Measurements from ENCODE around the gene GOLGA6L7. TPM values are rescaled to one million over a fixed set of nuclear protein-coding genes. Genes with fewer than 3 reads are reported as not detected.

GOLGA6L7 gene
- total and polyA plus RNA-seq, 2 of the 8 experiments (the other 6 are each of a cell fraction or from before 2014, with no cell fraction given), result not detected

DNA sequence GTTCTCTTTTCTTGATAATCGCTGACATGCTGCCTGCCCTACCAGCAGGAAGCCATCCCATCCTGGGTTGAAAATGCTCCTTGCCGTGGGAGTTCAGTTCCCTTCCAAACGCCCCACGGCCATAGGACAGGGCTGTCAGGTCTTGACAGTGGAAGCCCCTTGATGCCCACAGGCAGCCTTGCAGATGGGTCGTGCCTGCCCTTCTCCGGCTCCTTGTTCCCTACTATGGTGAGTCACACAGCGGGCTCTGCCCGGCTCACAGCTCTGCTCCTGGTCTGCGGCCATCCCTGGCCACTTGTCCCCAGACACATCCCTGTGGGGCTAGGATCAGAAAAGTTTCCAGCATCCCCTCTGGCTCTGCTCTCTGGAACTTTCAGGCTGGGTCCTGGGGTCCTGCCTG lies 31.1 kb upstream of the GOLGA6L7 start:
- Histone ChIP-seq H3K23ac (ENCODE audit: insufficient read length) (no peak overlapping the region), H3K36me3 (ENCODE audit: control insufficient read depth in 2 of 4, insufficient read depth in 4 of 4, low read length in 3 of 4) (no peaks in the 10 kb centered on the region), H3K4me2 (ENCODE audit: insufficient read depth in 1 of 2, low read depth in 2 of 2, low read length in 2 of 2) (no peak overlapping the region), H2BK120ac (replicated peaks; ENCODE audit: low read depth, low read length) (no peak overlapping the region), H3K27ac (ENCODE audit: low read depth, low read length) (no peak overlapping the region), H4K91ac (replicated peaks; ENCODE audit: insufficient read length, low read length) (no peak overlapping the region), H3K9me3 (ENCODE audit: insufficient read depth in 2 of 2, low read depth in 1 of 2, low read length in 1 of 2) (no peaks in the 10 kb centered on the region), H4K8ac (ENCODE audit: extremely low read depth, insufficient read depth, low read length) (no peak overlapping the region), H3K14ac (ENCODE audit: insufficient read length) (no peak overlapping the region), H4K20me1 (replicated peaks in 1 of 2; ENCODE audit: control insufficient read depth in 1 of 2, insufficient read depth in 2 of 2, low read length in 2 of 2) (no peaks in the 10 kb centered on the region), H2BK15ac (ENCODE audit: low read length) (no peak overlapping the region), H2BK20ac (ENCODE audit: low read length) (no peak overlapping the region), H3K79me1 (ENCODE audit: low read depth, low read length) (no peaks in the 10 kb centered on the region), H3K4me3 (ENCODE audit: extremely low read depth in 1 of 4, insufficient read depth in 2 of 4, low read depth in 3 of 4, low read length in 4 of 4) (no peak overlapping the region), H2AFZ (ENCODE audit: low read length) (no peak overlapping the region), H2BK12ac (ENCODE audit: low read depth, low read length) (no peak overlapping the region), H3K9ac (replicated peaks in 1 of 4; ENCODE audit: extremely low read depth in 1 of 4, low read depth in 3 of 4, low read length in 3 of 4) (no peak overlapping the region), H3K4ac (replicated peaks; ENCODE audit: insufficient read length, low read depth, low read length) (peak overlapping the region; percentile 72), H2BK5ac (ENCODE audit: low read depth, low read length) (no peak overlapping the region), H2AK5ac (ENCODE audit: low read depth, low read length) (no peak overlapping the region), H3K79me2 (ENCODE audit: control insufficient read depth in 1 of 2, insufficient read depth in 2 of 2, low read length in 2 of 2) (no peaks in the 10 kb centered on the region), H3K23me2 (ENCODE audit: low read depth, low read length) (no peaks in the 10 kb centered on the region; the same call in 1 of the 2 replicates), H3K4me1 (replicated peaks in 1 of 4; ENCODE audit: control insufficient read depth in 3 of 4, insufficient read depth in 4 of 4, low read length in 3 of 4) (peaks cover 9 to 16% (median 13%) of the 10 kb centered on the region in 4 experiments; a peak in 6 of 7 replicates), H3K27me3 (replicated peaks in 1 of 4; ENCODE audit: control insufficient read depth in 3 of 4, extremely low read depth in 1 of 4, insufficient read depth in 3 of 4, low read length in 3 of 4) (peaks cover 0 to 18% (median 8%) of the 10 kb centered on the region in 4 experiments; a peak in 5 of 7 replicates), H3K18ac (ENCODE audit: extremely low read depth, low read length) (no peak overlapping the region), H3K56ac (replicated peaks; ENCODE audit: insufficient read length, low read depth, low read length) (no peak overlapping the region), H4K5ac (ENCODE audit: insufficient read length, low read depth, low read length) (no peak overlapping the region)
- POLR2A ChIA-PET (ENCODE audit: partially characterized antibody), result no interaction called here
- FAIRE-seq (no peak), DNase-seq (ENCODE audit: low read depth in 1 of 2, low spot score in 2 of 2) (no peak)
- WGBS, 2 experiments (ENCODE audit: extremely low coverage in 1 of 2, insufficient coverage in 1 of 2, insufficient read length in 1 of 2, insufficient replicate concordance in 2 of 2, low coverage in 1 of 2, low lambda C conversion rate in 2 of 2, missing lambda C conversion rate in 1 of 2), result 91% methylated on average over 9 of the region's 9 CpGs; no CpG with 5 or more reads in 1 of the 2 experiments
- CTCF ChIA-PET (ENCODE audit: partially characterized antibody), result interaction anchor here (0.5 to 1.8 kb wide), 4 partner anchors 35 to 139 kb away, joined by 3 to 4 read pairs (median 3); no protein-coding TSS in a partner anchor
- TF ChIP-seq RFX5 (IDR thresholded peaks at IDR 0.05; ENCODE audit: borderline replicate concordance, low read depth, low read length) (no peak), ASH2L (IDR thresholded peaks at IDR 0.05; ENCODE audit: low read length) (no peak), JUN (IDR thresholded peaks at IDR 0.05; ENCODE audit: low read depth, low read length) (no peak), YY1 (IDR thresholded peaks at IDR 0.05; ENCODE audit: low read depth, low read length) (no peak), RAD21 (IDR thresholded peaks at IDR 0.05 in 1 of 2, conservative IDR thresholded peaks at IDR 0.05 in 1 of 2; ENCODE audit: low read depth in 2 of 2, low read length in 2 of 2) (no peak), JUND (IDR thresholded peaks at IDR 0.05; ENCODE audit: low read length) (no peak), BCL11A (IDR thresholded peaks at IDR 0.05; ENCODE audit: low read depth in 2 of 2, low read length in 2 of 2) (no peak), BACH1 (IDR thresholded peaks at IDR 0.05; ENCODE audit: low read length) (no peak), TEAD4 (IDR thresholded peaks at IDR 0.05; ENCODE audit: low read depth, low read length) (no peak), BRCA1 (IDR thresholded peaks at IDR 0.05; ENCODE audit: low read depth, low read length) (no peak), TAF1 (IDR thresholded peaks at IDR 0.05; ENCODE audit: low read depth, low read length) (no peak), POU5F1 (IDR thresholded peaks at IDR 0.05; ENCODE audit: low read depth, low read length) (no peak), CHD2 (IDR thresholded peaks at IDR 0.05; ENCODE audit: low read length) (no peak), GABPA (IDR thresholded peaks at IDR 0.05; ENCODE audit: borderline replicate concordance, insufficient read depth, low read length) (no peak), SRF (IDR thresholded peaks at IDR 0.05; ENCODE audit: low read depth, low read length) (no peak)
- TF ChIP-seq, protein P1, sequence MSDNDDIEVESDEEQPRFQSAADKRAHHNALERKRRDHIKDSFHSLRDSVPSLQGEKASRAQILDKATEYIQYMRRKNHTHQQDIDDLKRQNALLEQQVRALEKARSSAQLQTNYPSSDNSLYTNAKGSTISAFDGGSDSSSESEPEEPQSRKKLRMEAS (IDR thresholded peaks at IDR 0.05), result no peak
